Natural killer cell treated with Interleukin-12 subunit alpha and Interleukin-12 subunit beta and Interleukin-15 and Interleukin-18, amount 100 ng/mL, for 72 hours (primary cell): Measurements from ENCODE around the gene SPEF1. TPM values are rescaled to one million over a fixed set of nuclear protein-coding genes. Genes with fewer than 3 reads are reported as not detected.
A peak's percentile ranks its signal among the peaks of the same experiment; 100 is the strongest.

Source experiments
- ATAC-seq, 2 donors: fragments of 150-1000 bp; cut with Tn5 transposase in 1 of 2; sonication (Bioruptor Pico), chemical (Tn5 transposase) in 1 of 2; 2 replicates each; pipeline ENCODE4 v1.10.0; 2021
- DNase-seq: peaks from one replicate; pipeline ENCODE4 v3.0.0; 2022; ENCODE audit warnings: low spot score
- H3K27ac Mint-ChIP-seq, 2 donors: 1 replicate in 1 of 2; 2 replicates in 1 of 2; pipeline ENCODE4 v1.8.0; 2022; ENCODE audit warnings: mixed read lengths in 2 of 2, mild to moderate bottlenecking in 1 of 2, moderate library complexity in 1 of 2
- H3K27me3 Mint-ChIP-seq, 2 donors: 1 replicate in 1 of 2; 2 replicates in 1 of 2; pipeline ENCODE4 v1.8.0; 2022; ENCODE audit warnings: mixed read lengths in 2 of 2
- H3K36me3 Mint-ChIP-seq: one replicate; pipeline ENCODE4 v1.8.0; 2022; ENCODE audit warnings: mixed read lengths
- H3K4me1 Mint-ChIP-seq, 2 donors: 1 replicate in 1 of 2; 2 replicates in 1 of 2; pipeline ENCODE4 v1.8.0; 2022; ENCODE audit warnings: low read depth in 2 of 2, mixed read lengths in 2 of 2, mild to moderate bottlenecking in 1 of 2
- H3K4me3 Mint-ChIP-seq: one replicate; pipeline ENCODE4 v1.8.0; 2022; ENCODE audit warnings: mixed read lengths
- H3K9me3 Mint-ChIP-seq: 2 replicates; pipeline ENCODE4 v1.8.0; 2022; ENCODE audit warnings: mixed read lengths
- total RNA-seq, 2 donors: library from RNA; stranded (reverse); gene quantifications; one replicate each; pipeline ENCODE4 v1.2.3, GENCODE V29; 2022

The SPEF1 gene
- total RNA-seq, 2 donors from 2014 or later: 0.24 to 0.36 TPM

- H3K27ac Mint-ChIP-seq: no peak overlapping the region
- ATAC-seq (no peak), DNase-seq (no peak)
- no peaks in the 10 kb centered on the region for H3K9me3 Mint-ChIP-seq
- H3K36me3 Mint-ChIP-seq: no peaks in the 10 kb centered on the region
- peaks cover 0 to under 1% of the 10 kb centered on the region in 2 donors for H3K4me1 Mint-ChIP-seq
- no peak overlapping the region for H3K4me3 Mint-ChIP-seq
- no peaks in the 10 kb centered on the region for H3K27me3 Mint-ChIP-seq
Measured at GRCh38 chr20:3760655-3761348, 20.4 kb downstream of the SPEF1 start.

DNA sequence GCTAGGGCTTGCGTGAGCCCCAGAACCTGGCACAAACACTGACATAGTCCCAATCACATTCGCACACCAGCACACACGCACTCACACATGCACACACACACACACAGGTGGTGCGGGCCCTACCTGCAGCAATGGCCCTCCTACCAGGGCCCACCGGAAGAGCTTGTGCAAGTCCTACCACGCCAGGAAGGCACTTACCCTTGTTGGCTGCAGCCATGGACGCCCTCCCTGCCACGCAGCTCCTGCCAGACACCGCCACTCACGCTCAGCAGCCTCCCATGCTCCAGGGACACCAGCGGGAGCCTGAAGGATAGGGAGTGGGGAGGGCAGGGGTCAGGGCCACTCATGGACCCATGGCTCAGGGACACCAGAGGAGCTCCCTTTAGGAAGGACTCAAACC is 21.4 kb downstream of the SPEF1 start:
- Mint-ChIP-seq H3K36me3 (no peaks in the 10 kb centered on the region), H3K4me1 (no peaks in the 10 kb centered on the region), H3K27me3 (no peaks in the 10 kb centered on the region), H3K27ac (no peak overlapping the region), H3K4me3 (no peak overlapping the region), H3K9me3 (no peaks in the 10 kb centered on the region)
- peak in 1 of 2 donors; percentile 9 for ATAC-seq
- DNase-seq: no peak

GRCh38 chr20:3759316-3759823 is 21.9 kb downstream of the SPEF1 start:
- no peak overlapping the region for H3K4me3 Mint-ChIP-seq
- no peak overlapping the region for H3K27ac Mint-ChIP-seq
- ATAC-seq (no peak), DNase-seq (no peak)
- H3K9me3 Mint-ChIP-seq: no peaks in the 10 kb centered on the region
- no peaks in the 10 kb centered on the region for H3K36me3 Mint-ChIP-seq
- H3K4me1 Mint-ChIP-seq: no peaks in the 10 kb centered on the region
- H3K27me3 Mint-ChIP-seq: no peaks in the 10 kb centered on the region

DNA sequence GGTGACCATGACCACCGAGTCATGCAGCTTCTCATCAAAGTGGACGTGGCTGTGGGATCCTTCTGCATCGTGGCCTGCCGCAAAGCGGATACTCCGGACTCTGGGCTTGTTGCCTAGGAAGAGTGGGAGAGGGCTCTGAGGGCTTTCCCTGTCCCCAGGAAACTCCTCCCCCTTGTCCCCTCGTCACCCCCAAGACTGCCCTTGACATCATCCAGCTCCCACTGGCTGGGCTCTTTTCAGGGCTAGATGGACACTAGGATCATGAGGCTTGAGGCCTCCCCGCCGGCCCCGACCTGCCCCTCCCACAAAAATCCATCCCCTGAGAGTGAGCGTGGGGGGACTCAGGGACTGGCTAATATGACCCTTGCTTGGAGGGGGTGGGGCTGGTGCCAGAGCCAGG is 22.7 kb downstream of the SPEF1 start:
- DNase-seq: no peak
- H3K4me1 Mint-ChIP-seq: no peaks in the 10 kb centered on the region
- no peak overlapping the region for H3K4me3 Mint-ChIP-seq
- no peaks in the 10 kb centered on the region for H3K27me3 Mint-ChIP-seq
- H3K36me3 Mint-ChIP-seq: no peaks in the 10 kb centered on the region
- no peak overlapping the region for H3K27ac Mint-ChIP-seq
- ATAC-seq: no peak
- no peaks in the 10 kb centered on the region for H3K9me3 Mint-ChIP-seq

- no peaks in the 10 kb centered on the region for H3K9me3 Mint-ChIP-seq
- no peak overlapping the region for H3K4me3 Mint-ChIP-seq
Measured at GRCh38 chr20:3757268-3757667, 24.0 kb downstream of the SPEF1 start.

GRCh38 chr20:3755814-3756480 is 25.3 kb downstream of the SPEF1 start:
- DNase-seq: no peak
- no peaks in the 10 kb centered on the region for H3K9me3 Mint-ChIP-seq

More at GRCh38 chr20:3757268-3757667, 24.0 kb downstream of the SPEF1 start:
- no peaks in the 10 kb centered on the region for H3K36me3 Mint-ChIP-seq
- peaks cover 0 to 2% of the 10 kb centered on the region in 2 donors for H3K4me1 Mint-ChIP-seq
- H3K27me3 Mint-ChIP-seq: no peaks in the 10 kb centered on the region
- no peak for ATAC-seq
- no peak for DNase-seq
- no peak overlapping the region for H3K27ac Mint-ChIP-seq

GRCh38 chr20:3755269-3755668 is 26.0 kb downstream of the SPEF1 start:
- DNase-seq: no peak
- ATAC-seq: no peak
- H3K27ac Mint-ChIP-seq: no peak overlapping the region
- no peaks in the 10 kb centered on the region for H3K27me3 Mint-ChIP-seq
- H3K4me1 Mint-ChIP-seq: peaks cover 0 to 7% of the 10 kb centered on the region in 2 donors
- no peak overlapping the region for H3K4me3 Mint-ChIP-seq
- no peaks in the 10 kb centered on the region for H3K36me3 Mint-ChIP-seq
- H3K9me3 Mint-ChIP-seq: no peaks in the 10 kb centered on the region

More at GRCh38 chr20:3755814-3756480, 25.3 kb downstream of the SPEF1 start:
- no peaks in the 10 kb centered on the region for H3K36me3 Mint-ChIP-seq
- no peak for ATAC-seq
- no peaks in the 10 kb centered on the region for H3K27me3 Mint-ChIP-seq
- H3K27ac Mint-ChIP-seq: no peak overlapping the region
- H3K4me3 Mint-ChIP-seq: no peak overlapping the region
- H3K4me1 Mint-ChIP-seq: peaks cover 0 to 6% of the 10 kb centered on the region in 2 donors

DNA sequence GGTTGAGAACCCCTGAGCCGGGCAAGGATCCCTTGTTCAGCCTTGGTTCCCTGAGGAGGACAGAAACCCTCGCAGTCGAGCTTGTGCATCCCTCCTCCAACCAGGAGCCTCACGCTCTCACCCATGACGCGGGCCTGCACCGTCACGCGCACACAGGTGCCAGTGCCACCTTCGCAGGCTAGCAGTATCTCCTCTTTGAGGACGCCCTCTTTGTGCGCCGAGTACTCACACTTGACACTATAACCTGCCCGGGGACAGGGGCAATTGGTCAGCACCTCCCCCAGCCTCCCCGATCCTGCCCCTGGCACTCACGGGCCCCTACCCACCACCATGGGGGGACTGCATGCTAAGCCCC is 27.0 kb downstream of the SPEF1 start:
- H3K36me3 Mint-ChIP-seq: no peaks in the 10 kb centered on the region
- DNase-seq (no peak), ATAC-seq (no peak)
- no peaks in the 10 kb centered on the region for H3K9me3 Mint-ChIP-seq
- H3K4me3 Mint-ChIP-seq: no peak overlapping the region
- H3K4me1 Mint-ChIP-seq: peaks cover 0 to 7% of the 10 kb centered on the region in 2 donors
- H3K27me3 Mint-ChIP-seq: no peaks in the 10 kb centered on the region
- no peak overlapping the region for H3K27ac Mint-ChIP-seq

DNA sequence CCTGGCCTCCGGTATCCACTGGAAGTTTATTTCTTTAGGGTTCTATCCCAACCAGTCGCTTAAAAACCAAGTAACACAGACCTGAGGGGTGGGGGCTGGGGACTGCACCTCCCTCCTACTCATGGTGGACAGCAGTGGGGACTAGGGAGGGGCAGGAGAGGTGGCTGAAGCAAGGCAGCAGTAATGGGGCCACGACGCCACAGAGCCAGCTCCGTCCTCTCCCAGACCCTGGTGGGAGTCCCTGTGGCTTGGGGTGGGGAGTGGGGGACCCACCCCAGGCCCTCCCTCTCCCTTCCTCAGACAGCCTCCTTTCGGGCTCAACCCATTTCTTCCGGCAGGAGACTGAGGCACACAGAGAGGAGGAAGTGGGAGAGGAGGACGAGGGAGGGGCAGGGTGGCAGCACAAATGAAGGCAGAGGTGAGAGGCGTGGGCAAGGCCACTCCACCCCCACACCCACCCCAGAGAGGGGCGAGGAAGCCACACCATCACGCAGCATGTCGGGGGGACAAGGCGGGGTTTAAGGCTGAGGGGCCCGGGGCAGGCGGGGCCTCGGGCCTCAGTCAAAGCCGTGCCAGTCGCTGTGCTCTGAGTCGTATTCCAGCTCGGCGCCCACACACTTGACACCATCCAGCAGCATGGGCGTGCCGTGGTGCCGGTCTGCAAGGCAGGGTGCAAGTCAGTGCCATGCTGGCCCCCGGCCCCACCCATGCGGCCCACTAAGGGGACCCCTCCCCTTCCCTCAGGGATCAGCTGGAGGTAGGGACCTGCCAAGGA is 27.6 kb downstream of the SPEF1 start:
- H3K4me1 Mint-ChIP-seq: peaks cover 0 to 7% of the 10 kb centered on the region in 2 donors
- H3K27ac Mint-ChIP-seq: no peak overlapping the region

DNA sequence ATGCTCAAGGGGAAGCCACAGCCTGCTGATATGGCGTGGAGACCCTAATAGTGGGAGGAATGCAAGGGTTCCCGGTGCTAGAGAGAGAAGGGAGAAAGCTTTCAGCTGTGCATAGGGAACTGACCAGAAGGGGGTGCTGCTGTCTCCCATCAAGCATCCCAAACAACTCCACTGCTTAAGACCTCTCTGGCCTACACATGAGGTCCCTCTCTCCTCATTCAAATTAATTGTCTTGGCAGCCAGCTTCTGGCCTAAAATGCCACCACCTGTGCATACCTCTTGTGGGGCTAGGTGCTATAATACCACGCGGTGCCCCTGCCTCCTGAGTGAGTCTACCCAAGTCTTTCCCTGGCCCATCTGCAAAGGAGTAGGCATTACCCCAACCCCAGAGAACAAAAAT is 28.1 kb downstream of the SPEF1 start:
- DNase-seq (no peak), ATAC-seq (peak; percentile 63 to 65)
- Mint-ChIP-seq H3K9me3 (no peaks in the 10 kb centered on the region), H3K27ac (no peak overlapping the region), H3K27me3 (no peaks in the 10 kb centered on the region), H3K4me3 (no peak overlapping the region), H3K36me3 (no peaks in the 10 kb centered on the region), H3K4me1 (peaks cover 0 to 7% of the 10 kb centered on the region in 2 donors)

More for the DNA sequence above, 27.6 kb downstream of the SPEF1 start:
- DNase-seq: no peak
- Mint-ChIP-seq H3K36me3 (no peaks in the 10 kb centered on the region), H3K27me3 (no peaks in the 10 kb centered on the region), H3K9me3 (no peaks in the 10 kb centered on the region), H3K4me3 (no peak overlapping the region)
- ATAC-seq: no peak

- Mint-ChIP-seq H3K27ac (no peak overlapping the region), H3K4me1 (peaks cover 0 to 7% of the 10 kb centered on the region in 2 donors), H3K9me3 (no peaks in the 10 kb centered on the region), H3K4me3 (no peak overlapping the region), H3K36me3 (no peaks in the 10 kb centered on the region), H3K27me3 (no peaks in the 10 kb centered on the region)
- ATAC-seq: no peak
- no peak for DNase-seq
Measured at GRCh38 chr20:3752386-3752759, 28.9 kb downstream of the SPEF1 start.

DNA sequence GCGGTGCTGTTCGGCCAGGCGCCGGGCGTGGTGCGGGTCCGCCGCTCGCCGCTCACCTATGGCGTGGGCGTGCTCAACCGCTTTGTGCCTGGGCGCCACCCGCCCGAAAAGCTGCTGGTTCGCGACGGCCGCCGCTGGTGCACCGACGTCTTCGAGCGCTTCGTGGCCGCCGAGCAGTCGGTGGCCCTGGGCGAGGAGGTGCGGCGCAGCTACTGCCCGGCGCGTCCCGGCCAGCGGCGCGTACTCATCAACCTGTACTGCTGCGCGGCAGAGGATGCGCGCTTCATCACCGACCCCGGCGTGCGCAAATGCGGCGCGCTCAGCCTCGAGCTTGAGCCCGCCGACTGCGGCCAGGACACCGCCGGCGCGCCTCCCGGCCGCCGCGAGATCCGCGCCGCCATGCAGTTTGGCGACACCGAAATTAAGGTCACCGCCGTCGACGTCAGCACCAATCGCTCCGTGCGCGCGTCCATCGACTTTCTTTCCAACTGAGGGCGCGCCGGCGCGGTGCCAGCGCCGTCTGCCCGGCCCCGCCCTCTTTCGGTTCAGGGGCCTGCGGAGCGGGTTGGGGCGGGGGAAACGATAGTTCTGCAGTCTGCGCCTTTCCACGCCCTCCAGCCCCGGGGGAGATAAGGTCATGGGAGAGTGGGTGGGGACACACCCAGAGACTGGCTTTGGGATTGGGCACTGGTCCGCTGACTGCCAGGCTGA is 29.4 kb downstream of the SPEF1 start:
- Mint-ChIP-seq H3K4me1 (peaks cover 0 to 7% of the 10 kb centered on the region in 2 donors), H3K27ac (no peak overlapping the region), H3K9me3 (no peaks in the 10 kb centered on the region), H3K27me3 (no peaks in the 10 kb centered on the region), H3K36me3 (no peaks in the 10 kb centered on the region), H3K4me3 (no peak overlapping the region)
- no peak for DNase-seq
- peak; percentile 19 to 61 for ATAC-seq

GRCh38 chr20:3751305-3751674 is 30.0 kb downstream of the SPEF1 start:
- Mint-ChIP-seq H3K4me3 (no peak overlapping the region), H3K36me3 (no peaks in the 10 kb centered on the region), H3K27ac (no peak overlapping the region), H3K27me3 (no peaks in the 10 kb centered on the region), H3K4me1 (peaks cover 0 to 7% of the 10 kb centered on the region in 2 donors), H3K9me3 (no peaks in the 10 kb centered on the region)
- ATAC-seq: no peak
- no peak for DNase-seq
